GM23338 (cell line): ENCODE results near the gene TTC13. TPM values are rescaled to one million over a fixed set of nuclear protein-coding genes. Genes with fewer than 3 reads are reported as not detected.

Source experiments
- ATAC-seq: fragments of 200-7000 bp; cut with Tn5 transposase; 3 replicates; pipeline ENCODE4 v1.9.1; 2020
- DNase-seq: peaks from one replicate; pipeline ENCODE4 v3.0.0-alpha.2; 2015; ENCODE audit warnings: low spot score
- H2AFZ ChIP-seq: fragments of 200-600 bp; sonication (generic); 2 replicates; pipeline ENCODE4 v1.8.0; 2016; ENCODE audit warnings: antibody characterized with exemption, mild to moderate bottlenecking, moderate library complexity
- H3F3A ChIP-seq: fragments of 200-600 bp; sonication (generic); replicated peaks from 2 replicates; pipeline ENCODE4 v1.8.0; 2017; ENCODE audit warnings: antibody characterized with exemption, mixed run types, low read depth
- H3K27ac ChIP-seq: fragments of 200-600 bp; sonication (generic); 2 replicates; pipeline ENCODE4 v1.6.1; 2016; ENCODE audit warnings: low read depth
- H3K27me3 ChIP-seq: fragments of 200-600 bp; sonication (generic); 2 replicates; pipeline ENCODE4 v1.8.0; 2016; ENCODE audit warnings: mild to moderate bottlenecking, mixed run types, moderate library complexity; ENCODE audit not compliant: insufficient read depth
- H3K36me3 ChIP-seq: fragments of 200-600 bp; sonication (generic); 2 replicates; pipeline ENCODE4 v1.8.0; 2016; ENCODE audit warnings: mild to moderate bottlenecking; ENCODE audit not compliant: insufficient read depth
- H3K4me1 ChIP-seq: fragments of 200-600 bp; sonication (generic); 2 replicates; pipeline ENCODE4 v1.8.0; 2016; ENCODE audit warnings: mild to moderate bottlenecking, moderate library complexity; ENCODE audit not compliant: insufficient read depth
- H3K4me2 ChIP-seq: fragments of 200-600 bp; sonication (generic); 2 replicates; pipeline ENCODE4 v1.7.1; 2017; ENCODE audit warnings: mixed run types
- H3K4me3 ChIP-seq: fragments of 200-600 bp; sonication (generic); 2 replicates; pipeline ENCODE4 v1.6.1; 2016; ENCODE audit warnings: mixed run types
- H3K79me2 ChIP-seq: fragments of 200-600 bp; sonication (generic); replicated peaks from 2 replicates; pipeline ENCODE4 v1.8.0; 2017; ENCODE audit warnings: mild to moderate bottlenecking; ENCODE audit not compliant: insufficient read depth
- H3K9me2 ChIP-seq: fragments of 200-600 bp; sonication (generic); 2 replicates; pipeline ENCODE4 v1.8.0; 2017; ENCODE audit not compliant: insufficient read depth
- H4K20me1 ChIP-seq: fragments of 200-600 bp; sonication (generic); replicated peaks from 2 replicates; pipeline ENCODE4 v1.8.0; 2017; ENCODE audit warnings: mild to moderate bottlenecking; ENCODE audit not compliant: insufficient read depth
- H3K27ac Mint-ChIP-seq: 2 replicates; pipeline ENCODE4 v1.8.0; 2020; ENCODE audit warnings: inconsistent platforms, mild to moderate bottlenecking, moderate library complexity, mixed read lengths
- H3K27me3 Mint-ChIP-seq: 3 replicates; pipeline ENCODE4 v1.8.0; 2022; ENCODE audit warnings: low read depth, mild to moderate bottlenecking, moderate library complexity, mixed read lengths, inconsistent platforms; ENCODE audit not compliant: insufficient read depth, poor library complexity
- H3K36me3 Mint-ChIP-seq: 3 replicates; pipeline ENCODE4 v1.8.0; 2021; ENCODE audit warnings: low read depth, mild to moderate bottlenecking, inconsistent platforms, moderate library complexity, mixed read lengths
- H3K4me1 Mint-ChIP-seq: 3 replicates; pipeline ENCODE4 v1.8.0; 2020; ENCODE audit warnings: mild to moderate bottlenecking, inconsistent platforms, mixed read lengths
- H3K4me3 Mint-ChIP-seq: 3 replicates; pipeline ENCODE4 v1.8.0; 2021; ENCODE audit warnings: moderate library complexity, mild to moderate bottlenecking, inconsistent platforms, mixed read lengths
- H3K9me3 Mint-ChIP-seq: 3 replicates; pipeline ENCODE4 v1.8.0; 2020; ENCODE audit warnings: moderate library complexity, mild to moderate bottlenecking, inconsistent platforms, mixed read lengths
- CREB1 ChIP-seq: fragments of 250-450 bp; sonication (Bioruptor Pico); IDR thresholded peaks from 2 replicates; pipeline ENCODE4 v1.5.0; 2020; ENCODE audit warnings: low read depth, mild to moderate bottlenecking, moderate library complexity
- ETS1 ChIP-seq: IDR thresholded peaks from 2 replicates; pipeline ENCODE4 v1.6.1; 2016; ENCODE audit warnings: antibody characterized with exemption
- EZH2 ChIP-seq: fragments of 200-600 bp; sonication (generic); IDR thresholded peaks from one replicate; pipeline ENCODE4 v1.8.0; 2017; ENCODE audit warnings: antibody characterized with exemption, mild to moderate bottlenecking, low read depth; ENCODE audit not compliant: unreplicated experiment
- EZH2phosphoT487 ChIP-seq: fragments of 200-600 bp; sonication (generic); IDR thresholded peaks from one replicate; pipeline ENCODE4 v1.8.1; 2018; ENCODE audit warnings: antibody characterized with exemption; ENCODE audit not compliant: unreplicated experiment
- JUNB ChIP-seq: IDR thresholded peaks from one replicate; pipeline ENCODE4 v1.6.1; 2016; ENCODE audit warnings: antibody characterized with exemption; ENCODE audit not compliant: unreplicated experiment
- NANOG ChIP-seq: IDR thresholded peaks from 2 replicates; pipeline ENCODE4 v1.6.1; 2016; ENCODE audit warnings: antibody characterized with exemption, borderline replicate concordance
- POLR2AphosphoS5 ChIP-seq: IDR thresholded peaks from 2 replicates; pipeline ENCODE4 v1.6.1; 2016; ENCODE audit warnings: antibody characterized with exemption, low read depth
- REST ChIP-seq: IDR thresholded peaks from one replicate; pipeline ENCODE4 v1.6.1; 2018; ENCODE audit warnings: antibody characterized with exemption; ENCODE audit not compliant: unreplicated experiment
- STAT1 ChIP-seq: IDR thresholded peaks from one replicate; pipeline ENCODE4 v1.6.1; 2016; ENCODE audit warnings: antibody characterized with exemption; ENCODE audit not compliant: unreplicated experiment
- ZNF114 ChIP-seq: fragments of 250-450 bp; sonication (Bioruptor Pico); IDR thresholded peaks from 2 replicates; pipeline ENCODE4 v1.5.0; 2020; ENCODE audit warnings: mild to moderate bottlenecking, moderate library complexity
- ZNF331 ChIP-seq: fragments of 250-450 bp; sonication (Bioruptor Pico); IDR thresholded peaks from 2 replicates; pipeline ENCODE4 v1.5.0; 2020; ENCODE audit warnings: low read depth, mild to moderate bottlenecking, moderate library complexity
- polyA plus RNA-seq: library from polyadenylated mRNA; unstranded; fragments of >200 nt; fragmentation: Nextera tagmentation; extraction: Ambion mirVana; gene quantifications from 2 replicates; pipeline ENCODE4 v1.2.1, GENCODE V29; 2016
- total RNA-seq: library from RNA; depleted of rRNA; stranded (reverse); fragments of >200 nt; shearing (Covaris generic); gene quantifications from 2 replicates; pipeline ENCODE4 v1.2.3, GENCODE V29; 2014
- TF ChIP-seq, protein P1 (sequence below), 2 experiments: fragments of 200-600 bp in 1 of 2; sonication (generic) in 1 of 2; conservative IDR thresholded peaks; 2 replicates each; pipeline versions ENCODE4 v1.5.1 to v1.6.1; 2016 to 2017; ENCODE audit warnings: antibody characterized with exemption in 2 of 2, low read depth in 2 of 2, mild to moderate bottlenecking in 2 of 2, moderate library complexity in 1 of 2
- TF ChIP-seq, protein P2 (sequence below): fragments of 250-450 bp; sonication (Bioruptor Pico); IDR thresholded peaks from 2 replicates; pipeline ENCODE4 v1.5.0; 2020; ENCODE audit warnings: mild to moderate bottlenecking, moderate library complexity

The TTC13 gene
- total and polyA plus RNA-seq, 2 experiments from 2014 or later = 3.8 to 9.4 TPM

GRCh38 chr1:230907472-230908205 lies 71.0 kb downstream of the TTC13 start:
- no peaks in the 10 kb centered on the region for H3K27me3 ChIP-seq
- Mint-ChIP-seq H3K36me3 (no peaks in the 10 kb centered on the region), H3K4me1 (no peaks in the 10 kb centered on the region), H3K27ac (no peak overlapping the region), H3K27me3 (no peaks in the 10 kb centered on the region), H3K9me3 (no peaks in the 10 kb centered on the region), H3K4me3 (no peak overlapping the region)
- no peaks in the 10 kb centered on the region for H3K9me2 ChIP-seq
- H3K4me2 ChIP-seq = no peak overlapping the region
- H3K27ac ChIP-seq = no peak overlapping the region
- ATAC-seq (no peak), DNase-seq (no peak)
- no peaks in the 10 kb centered on the region; the same call in 1 of the 2 replicates for H4K20me1 ChIP-seq
- no peak for TF ChIP-seq EZH2phosphoT487
- no peak for TF ChIP-seq EZH2
- TF ChIP-seq ETS1 = no peak
- no peak for TF ChIP-seq ZNF331
- TF ChIP-seq JUNB = no peak
- no peak for TF ChIP-seq CREB1
- TF ChIP-seq NANOG = no peak
- TF ChIP-seq, protein P1, sequence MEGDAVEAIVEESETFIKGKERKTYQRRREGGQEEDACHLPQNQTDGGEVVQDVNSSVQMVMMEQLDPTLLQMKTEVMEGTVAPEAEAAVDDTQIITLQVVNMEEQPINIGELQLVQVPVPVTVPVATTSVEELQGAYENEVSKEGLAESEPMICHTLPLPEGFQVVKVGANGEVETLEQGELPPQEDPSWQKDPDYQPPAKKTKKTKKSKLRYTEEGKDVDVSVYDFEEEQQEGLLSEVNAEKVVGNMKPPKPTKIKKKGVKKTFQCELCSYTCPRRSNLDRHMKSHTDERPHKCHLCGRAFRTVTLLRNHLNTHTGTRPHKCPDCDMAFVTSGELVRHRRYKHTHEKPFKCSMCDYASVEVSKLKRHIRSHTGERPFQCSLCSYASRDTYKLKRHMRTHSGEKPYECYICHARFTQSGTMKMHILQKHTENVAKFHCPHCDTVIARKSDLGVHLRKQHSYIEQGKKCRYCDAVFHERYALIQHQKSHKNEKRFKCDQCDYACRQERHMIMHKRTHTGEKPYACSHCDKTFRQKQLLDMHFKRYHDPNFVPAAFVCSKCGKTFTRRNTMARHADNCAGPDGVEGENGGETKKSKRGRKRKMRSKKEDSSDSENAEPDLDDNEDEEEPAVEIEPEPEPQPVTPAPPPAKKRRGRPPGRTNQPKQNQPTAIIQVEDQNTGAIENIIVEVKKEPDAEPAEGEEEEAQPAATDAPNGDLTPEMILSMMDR (conservative IDR thresholded peaks at IDR 0.05; ENCODE audit: low read depth in 2 of 2) = no peak
- no peak for TF ChIP-seq POLR2AphosphoS5
- TF ChIP-seq, protein P2, sequence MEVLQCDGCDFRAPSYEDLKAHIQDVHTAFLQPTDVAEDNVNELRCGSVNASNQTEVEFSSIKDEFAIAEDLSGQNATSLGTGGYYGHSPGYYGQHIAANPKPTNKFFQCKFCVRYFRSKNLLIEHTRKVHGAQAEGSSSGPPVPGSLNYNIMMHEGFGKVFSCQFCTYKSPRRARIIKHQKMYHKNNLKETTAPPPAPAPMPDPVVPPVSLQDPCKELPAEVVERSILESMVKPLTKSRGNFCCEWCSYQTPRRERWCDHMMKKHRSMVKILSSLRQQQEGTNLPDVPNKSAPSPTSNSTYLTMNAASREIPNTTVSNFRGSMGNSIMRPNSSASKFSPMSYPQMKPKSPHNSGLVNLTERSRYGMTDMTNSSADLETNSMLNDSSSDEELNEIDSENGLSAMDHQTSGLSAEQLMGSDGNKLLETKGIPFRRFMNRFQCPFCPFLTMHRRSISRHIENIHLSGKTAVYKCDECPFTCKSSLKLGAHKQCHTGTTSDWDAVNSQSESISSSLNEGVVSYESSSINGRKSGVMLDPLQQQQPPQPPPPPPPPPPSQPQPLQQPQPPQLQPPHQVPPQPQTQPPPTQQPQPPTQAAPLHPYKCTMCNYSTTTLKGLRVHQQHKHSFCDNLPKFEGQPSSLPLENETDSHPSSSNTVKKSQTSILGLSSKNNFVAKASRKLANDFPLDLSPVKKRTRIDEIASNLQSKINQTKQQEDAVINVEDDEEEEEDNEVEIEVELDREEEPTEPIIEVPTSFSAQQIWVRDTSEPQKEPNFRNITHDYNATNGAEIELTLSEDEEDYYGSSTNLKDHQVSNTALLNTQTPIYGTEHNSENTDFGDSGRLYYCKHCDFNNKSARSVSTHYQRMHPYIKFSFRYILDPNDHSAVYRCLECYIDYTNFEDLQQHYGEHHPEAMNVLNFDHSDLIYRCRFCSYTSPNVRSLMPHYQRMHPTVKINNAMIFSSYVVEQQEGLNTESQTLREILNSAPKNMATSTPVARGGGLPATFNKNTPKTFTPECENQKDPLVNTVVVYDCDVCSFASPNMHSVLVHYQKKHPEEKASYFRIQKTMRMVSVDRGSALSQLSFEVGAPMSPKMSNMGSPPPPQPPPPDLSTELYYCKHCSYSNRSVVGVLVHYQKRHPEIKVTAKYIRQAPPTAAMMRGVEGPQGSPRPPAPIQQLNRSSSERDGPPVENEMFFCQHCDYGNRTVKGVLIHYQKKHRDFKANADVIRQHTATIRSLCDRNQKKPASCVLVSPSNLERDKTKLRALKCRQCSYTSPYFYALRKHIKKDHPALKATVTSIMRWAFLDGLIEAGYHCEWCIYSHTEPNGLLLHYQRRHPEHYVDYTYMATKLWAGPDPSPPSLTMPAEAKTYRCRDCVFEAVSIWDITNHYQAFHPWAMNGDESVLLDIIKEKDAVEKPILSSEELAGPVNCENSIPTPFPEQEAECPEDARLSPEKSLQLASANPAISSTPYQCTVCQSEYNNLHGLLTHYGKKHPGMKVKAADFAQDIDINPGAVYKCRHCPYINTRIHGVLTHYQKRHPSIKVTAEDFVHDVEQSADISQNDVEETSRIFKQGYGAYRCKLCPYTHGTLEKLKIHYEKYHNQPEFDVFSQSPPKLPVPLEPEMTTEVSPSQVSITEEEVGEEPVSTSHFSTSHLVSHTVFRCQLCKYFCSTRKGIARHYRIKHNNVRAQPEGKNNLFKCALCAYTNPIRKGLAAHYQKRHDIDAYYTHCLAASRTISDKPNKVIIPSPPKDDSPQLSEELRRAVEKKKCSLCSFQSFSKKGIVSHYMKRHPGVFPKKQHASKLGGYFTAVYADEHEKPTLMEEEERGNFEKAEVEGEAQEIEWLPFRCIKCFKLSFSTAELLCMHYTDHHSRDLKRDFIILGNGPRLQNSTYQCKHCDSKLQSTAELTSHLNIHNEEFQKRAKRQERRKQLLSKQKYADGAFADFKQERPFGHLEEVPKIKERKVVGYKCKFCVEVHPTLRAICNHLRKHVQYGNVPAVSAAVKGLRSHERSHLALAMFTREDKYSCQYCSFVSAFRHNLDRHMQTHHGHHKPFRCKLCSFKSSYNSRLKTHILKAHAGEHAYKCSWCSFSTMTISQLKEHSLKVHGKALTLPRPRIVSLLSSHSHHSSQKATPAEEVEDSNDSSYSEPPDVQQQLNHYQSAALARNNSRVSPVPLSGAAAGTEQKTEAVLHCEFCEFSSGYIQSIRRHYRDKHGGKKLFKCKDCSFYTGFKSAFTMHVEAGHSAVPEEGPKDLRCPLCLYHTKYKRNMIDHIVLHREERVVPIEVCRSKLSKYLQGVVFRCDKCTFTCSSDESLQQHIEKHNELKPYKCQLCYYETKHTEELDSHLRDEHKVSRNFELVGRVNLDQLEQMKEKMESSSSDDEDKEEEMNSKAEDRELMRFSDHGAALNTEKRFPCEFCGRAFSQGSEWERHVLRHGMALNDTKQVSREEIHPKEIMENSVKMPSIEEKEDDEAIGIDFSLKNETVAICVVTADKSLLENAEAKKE (CRISPR knock-in tag) = no peak
- no peak for TF ChIP-seq STAT1
- no peak for TF ChIP-seq REST
- TF ChIP-seq ZNF114 (CRISPR knock-in tag) = no peak
- no peak overlapping the region for H2AFZ ChIP-seq
- no peaks in the 10 kb centered on the region for H3K36me3 ChIP-seq
- no peaks in the 10 kb centered on the region for H3F3A ChIP-seq
- no peaks in the 10 kb centered on the region for H3K79me2 ChIP-seq
- no peak overlapping the region for H3K4me3 ChIP-seq
- H3K4me1 ChIP-seq = no peaks in the 10 kb centered on the region
